HG03354 (cell line): ENCODE data around the gene GULP1.
"Not testable (repeated sequence)": the region's sequence is repeated elsewhere in the genome, so short reads cannot be mapped to it uniquely, and the experiment has no call there.

ENCODE experiments used
- ATAC-seq: cut with Tn5 transposase; IDR thresholded peaks from one replicate; pipeline ENCODE4 v1.9.1; 2021; ENCODE audit warnings: mild to moderate bottlenecking; ENCODE audit not compliant: unreplicated experiment, poor library complexity, severe bottlenecking

The GULP1 gene

DNA sequence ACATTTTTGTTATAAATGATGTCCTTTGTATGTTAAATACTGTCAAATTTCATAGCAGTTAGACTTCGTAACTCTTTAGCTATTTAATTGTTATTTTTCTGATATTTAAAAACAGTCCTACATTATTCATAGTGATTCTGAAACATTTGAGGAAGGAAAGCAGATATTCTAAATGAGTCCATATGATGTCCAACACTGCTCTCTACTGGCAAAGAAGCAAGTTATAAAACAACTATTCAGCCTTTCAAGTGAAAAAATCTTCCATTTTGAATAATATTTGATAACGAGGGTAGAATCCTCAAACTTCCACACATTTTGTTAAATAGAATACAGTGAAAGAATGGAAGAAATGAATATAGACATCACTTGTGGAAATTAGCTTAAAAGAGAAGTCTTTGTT lies 220.8 kb downstream of the GULP1 start:
- peak; percentile 71 for ATAC-seq

DNA sequence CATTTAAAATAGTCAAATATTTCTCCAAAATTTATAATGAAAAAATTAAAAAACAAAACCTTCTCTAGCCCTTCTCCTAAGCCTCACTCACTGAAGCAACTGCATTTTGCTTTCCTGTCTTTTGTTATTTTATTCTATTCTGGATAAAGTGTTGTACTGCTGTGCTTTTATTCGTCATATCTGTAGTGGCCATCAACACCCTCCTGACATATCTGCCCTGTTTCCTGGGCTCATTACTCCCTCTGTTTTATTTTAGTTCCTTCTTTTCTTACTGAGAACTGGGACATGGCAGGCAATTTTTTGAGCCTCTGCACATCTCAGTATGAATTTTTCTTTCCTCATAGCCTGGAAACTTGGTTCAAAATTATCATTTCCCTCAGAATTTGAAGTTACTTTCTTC lies 224.2 kb downstream of the GULP1 start:
- ATAC-seq = no peak

DNA sequence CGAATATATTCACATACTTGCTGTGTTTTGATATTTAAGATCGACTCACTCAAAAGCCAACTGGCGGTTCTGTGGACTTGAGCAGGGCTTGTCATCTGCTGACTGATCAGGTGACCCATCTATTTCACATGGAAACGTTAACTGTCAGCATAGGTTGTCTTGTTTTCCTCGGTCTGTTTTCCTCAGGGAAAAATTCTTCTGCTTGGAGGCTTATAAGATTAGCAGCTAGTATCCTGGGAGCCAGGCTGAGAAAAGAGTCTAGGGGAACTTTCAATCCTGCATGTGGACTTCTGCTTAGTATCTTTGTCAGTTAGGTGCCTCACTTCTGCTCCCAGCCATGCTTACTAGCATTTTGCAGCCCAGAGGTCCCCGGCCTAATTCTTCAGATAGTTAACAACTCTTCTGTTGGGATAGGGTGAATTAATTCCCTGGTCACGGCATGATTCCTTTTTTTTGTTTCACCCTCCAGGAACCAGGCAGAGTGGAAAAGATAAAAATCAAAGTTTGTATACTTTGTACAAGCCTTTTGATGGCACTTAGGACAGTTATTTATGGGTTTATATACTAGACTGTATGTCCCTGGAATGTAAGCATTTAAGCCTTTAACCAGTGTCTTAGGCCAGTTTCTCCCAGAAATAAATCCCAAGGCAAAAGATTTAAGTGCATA lies 226.0 kb downstream of the GULP1 start:
- ATAC-seq = no peak

DNA sequence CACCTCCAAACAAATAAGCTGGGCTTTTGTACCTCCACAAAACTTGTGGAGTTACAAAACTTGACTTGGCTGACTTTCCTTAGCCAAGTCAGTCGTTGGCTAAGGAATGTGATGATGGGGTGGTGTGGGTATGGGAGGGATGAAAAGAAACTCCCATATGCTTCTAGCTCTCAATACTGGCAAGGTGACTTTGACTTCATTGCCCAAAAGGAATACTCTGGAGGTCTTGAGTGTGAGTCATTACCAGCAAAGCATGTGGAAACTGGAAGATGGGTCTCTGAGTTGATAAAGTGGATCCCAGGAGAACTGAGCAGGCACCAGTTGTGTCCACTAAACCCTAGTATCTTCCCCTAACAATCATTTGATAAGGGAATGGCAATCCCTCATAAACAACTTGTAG lies 226.7 kb downstream of the GULP1 start:
- no peak for ATAC-seq

DNA sequence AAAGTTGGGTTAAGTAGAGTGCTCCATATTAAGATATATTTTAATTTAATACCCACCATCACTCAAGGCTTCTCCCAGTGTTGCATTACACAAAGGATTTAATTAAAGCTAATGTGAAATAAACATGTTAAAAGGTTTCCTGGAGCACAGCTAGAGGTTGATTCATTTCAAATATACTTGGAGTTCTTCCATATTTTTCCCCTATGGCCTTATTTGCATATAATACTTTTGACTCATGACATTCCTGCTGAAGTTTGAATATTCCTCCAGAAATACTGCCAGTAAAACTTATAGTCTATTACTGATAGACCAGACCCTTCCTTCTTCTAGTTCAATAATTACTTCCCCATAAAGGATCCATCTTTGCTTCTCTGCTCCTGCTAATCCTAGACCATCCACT lies 227.5 kb downstream of the GULP1 start:
- no peak for ATAC-seq

DNA sequence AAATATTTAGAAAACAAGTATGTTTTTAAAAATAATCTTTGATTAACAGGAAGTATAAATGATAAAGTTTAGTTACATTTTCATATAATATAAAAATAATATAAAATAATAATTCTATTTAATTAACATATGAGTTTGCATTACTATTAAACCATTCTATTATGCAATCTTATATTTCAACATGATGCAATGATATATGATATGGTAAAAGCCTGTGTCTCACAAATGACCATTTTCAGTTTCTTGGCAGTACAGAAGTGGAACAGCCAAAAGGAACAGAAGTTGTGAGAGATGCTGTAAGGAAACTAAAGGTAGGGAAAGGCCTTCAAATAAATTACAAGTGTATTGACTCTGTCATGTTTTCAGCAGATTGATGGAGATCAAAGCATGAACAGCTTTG lies 230.8 kb downstream of the GULP1 start:
- no peak for ATAC-seq

DNA sequence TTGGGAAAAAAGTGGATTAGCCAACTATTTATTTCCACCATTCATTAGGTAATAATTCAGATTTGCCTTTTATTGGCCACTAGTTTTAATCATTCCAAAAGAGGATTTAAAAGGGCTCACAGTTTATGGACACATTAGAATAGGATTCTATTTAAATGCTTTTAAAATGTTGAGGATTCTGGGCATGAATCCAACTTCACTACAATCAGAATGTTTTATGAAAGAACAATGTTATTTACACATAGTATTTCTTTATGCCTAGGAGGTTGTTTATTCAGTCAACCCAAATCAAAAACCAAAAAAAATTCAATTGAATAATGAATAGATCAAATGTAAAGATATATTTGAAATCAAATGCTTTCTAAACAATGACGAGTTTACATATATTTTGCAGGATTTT lies 232.2 kb downstream of the GULP1 start:
- no peak for ATAC-seq

DNA sequence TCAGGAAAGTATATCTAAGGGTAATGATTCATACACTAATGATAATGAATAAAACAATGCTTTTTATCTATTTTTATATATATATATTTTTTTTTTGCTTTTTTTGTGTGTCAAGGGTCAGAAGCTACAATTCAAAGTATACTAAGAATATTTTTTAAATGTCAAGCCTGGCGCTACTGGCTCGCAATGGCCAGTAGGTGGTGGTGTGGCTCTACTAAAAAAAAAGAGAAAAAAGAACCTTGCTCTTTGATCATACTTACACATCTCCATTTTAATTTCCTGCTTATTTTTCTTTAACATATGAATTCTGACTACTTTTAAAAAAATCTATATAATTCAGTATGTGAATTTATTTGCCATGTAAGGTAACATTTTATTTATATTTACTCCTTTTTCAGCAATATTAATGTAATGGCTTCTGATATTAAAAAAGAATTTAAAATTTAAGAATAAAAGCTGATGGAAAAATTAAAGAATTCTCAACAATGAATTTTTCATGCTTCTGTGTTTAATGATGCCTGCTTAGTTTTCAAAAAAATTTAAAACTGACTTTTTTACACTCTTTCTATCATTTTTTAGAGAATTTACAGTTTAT lies 232.9 kb downstream of the GULP1 start:
- peak; percentile 91 for ATAC-seq

DNA sequence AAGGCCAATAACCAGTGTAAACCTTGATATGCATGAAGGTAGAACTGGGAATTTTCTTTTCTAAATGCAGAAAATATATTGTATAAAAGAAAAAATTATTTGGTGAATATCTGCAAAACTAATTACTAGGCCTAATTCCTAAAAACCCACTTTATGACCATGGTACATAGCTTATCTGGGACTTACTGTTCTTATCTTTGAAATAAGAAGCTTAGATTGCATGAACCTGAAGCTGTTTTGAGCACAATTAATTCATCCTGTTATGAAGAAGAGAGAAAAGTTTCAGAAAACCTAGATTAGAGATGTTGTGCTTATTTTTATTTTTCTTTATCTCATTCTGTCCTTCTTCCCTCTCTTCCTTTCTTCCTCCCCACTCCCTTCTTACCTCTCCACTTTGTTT lies 235.0 kb downstream of the GULP1 start:
- no peak for ATAC-seq

DNA sequence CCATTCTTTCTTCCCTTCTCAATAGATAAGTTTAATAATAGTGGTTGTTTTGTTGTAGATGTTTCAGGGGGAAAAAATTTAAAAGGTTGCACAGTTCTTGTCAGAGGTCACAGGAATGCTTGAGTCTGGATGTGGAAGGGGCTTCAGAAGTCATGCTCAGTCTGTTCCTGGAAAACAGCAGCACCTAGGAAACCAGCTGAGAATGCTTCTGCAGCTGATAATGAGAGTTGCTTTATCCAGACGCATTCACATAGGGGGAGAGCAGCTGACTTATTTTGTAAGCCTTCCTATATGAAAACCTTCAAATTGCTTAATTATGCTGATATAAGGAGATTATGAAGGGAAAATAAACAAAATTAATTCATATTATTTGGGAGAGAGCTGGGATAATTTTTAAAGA lies 235.5 kb downstream of the GULP1 start:
- no peak for ATAC-seq

DNA sequence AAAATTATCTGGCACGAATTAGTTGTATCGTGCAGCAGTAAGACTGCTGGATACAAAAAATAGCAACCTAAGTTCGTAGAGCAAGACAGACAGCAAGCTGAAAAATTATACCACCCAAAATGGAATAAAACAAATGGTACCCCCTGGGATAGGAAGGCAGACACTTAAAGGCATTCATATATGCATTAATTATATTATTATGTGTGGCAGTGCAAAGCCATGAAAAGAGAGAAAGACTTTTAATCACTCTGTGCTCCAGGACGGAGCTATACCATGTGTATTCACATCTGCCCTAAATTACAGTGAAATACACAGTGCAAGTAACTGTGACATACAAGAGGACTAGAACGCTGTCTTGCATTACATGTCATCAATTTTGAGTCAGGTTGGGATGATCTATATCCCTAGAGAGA lies 235.9 kb downstream of the GULP1 start:
- ATAC-seq = no peak

DNA sequence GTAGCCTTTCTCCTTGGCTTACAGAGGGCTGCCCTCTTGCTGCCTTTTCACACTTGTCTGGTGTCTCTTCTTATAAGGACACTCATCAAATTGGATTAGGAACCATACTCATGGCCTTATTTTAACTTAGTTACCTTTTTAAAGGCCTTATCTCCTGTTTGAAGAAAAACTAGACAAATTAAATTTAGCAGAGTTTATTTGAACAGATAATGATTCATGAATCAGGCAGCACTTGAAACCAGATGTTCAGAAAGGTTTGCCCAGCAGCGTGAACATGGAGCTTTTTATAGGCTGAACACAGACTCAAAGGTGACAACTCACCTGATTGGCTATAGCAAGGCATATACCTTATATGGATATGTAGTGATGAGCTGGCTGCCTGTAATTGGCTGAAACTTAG lies 238.0 kb downstream of the GULP1 start:
- ATAC-seq = no peak

DNA sequence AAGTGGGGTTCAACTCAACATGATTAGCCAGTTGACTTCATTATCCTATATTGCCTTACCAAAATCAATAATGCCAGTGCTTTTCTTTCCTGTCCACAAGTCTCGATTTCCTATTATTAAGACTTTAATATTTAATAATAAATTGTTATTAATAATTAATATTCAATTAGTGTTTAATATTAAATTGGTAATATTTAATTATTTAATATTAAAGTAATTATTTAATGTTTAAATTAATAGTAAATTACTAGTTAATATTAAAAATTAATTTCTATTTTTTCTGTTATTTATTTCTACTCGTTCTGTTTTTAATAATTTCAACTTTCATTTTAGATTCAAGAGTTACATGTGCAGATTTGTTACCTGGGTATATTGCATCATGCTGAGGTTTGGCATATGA lies 243.2 kb downstream of the GULP1 start:
- ATAC-seq = no peak

DNA sequence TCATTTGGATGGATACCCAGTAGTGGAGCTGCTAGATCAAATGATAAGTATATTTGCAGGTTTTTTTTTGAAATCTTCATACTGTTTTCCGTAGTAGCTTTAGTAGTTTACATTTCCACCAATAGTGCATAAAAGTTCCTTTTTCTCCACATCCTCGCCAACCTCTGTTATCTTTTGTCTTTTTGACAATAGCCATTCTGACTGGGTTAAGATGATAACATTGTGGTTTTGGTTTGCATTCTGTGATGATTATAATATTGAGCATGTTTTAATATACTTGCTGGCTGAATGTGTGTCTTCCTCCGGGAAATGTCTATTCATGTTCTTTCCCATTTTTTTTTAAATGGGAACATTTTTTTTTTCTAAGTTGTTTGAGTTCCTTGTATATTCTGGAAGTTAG lies 260.0 kb downstream of the GULP1 start:
- no peak for ATAC-seq

DNA sequence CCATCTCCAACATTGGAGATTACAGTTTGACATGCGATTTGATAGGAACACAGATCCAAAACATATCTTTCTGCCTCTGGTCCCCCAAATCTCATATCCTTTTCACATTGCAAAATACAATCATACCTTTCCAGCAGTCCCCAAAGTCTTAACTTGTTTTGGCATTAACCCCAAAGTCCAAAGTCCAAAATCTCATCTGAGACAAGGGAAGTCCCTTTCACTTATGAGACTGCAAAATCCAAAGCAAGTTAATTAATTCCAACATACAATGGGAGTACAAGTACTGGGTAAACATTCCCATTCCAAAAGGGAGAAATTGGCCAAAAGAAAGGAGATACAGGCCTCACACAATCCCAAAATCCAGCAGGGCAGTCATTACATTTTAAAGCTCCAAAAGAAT lies 265.4 kb downstream of the GULP1 start:
- no peak for ATAC-seq

DNA sequence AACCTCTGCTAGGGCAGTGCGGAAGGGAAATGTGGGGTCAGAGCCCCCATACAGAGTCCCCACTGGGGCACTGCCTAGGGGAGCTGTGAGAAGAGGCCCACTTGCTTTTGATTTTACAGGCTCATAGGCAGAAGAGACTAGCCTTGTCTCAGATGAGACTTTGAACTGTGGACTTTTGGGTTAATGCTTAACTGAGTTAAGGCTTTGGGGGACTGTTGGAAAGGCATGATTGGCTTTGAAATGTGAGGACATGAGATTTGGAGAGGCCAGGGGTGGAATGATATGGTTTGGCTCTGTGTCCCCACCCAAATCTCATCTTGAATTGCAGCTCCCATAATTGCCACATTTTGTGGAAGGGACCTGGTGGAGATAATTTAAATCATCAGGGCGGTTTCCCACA lies 267.8 kb downstream of the GULP1 start:
- not testable (repeated sequence) for ATAC-seq

DNA sequence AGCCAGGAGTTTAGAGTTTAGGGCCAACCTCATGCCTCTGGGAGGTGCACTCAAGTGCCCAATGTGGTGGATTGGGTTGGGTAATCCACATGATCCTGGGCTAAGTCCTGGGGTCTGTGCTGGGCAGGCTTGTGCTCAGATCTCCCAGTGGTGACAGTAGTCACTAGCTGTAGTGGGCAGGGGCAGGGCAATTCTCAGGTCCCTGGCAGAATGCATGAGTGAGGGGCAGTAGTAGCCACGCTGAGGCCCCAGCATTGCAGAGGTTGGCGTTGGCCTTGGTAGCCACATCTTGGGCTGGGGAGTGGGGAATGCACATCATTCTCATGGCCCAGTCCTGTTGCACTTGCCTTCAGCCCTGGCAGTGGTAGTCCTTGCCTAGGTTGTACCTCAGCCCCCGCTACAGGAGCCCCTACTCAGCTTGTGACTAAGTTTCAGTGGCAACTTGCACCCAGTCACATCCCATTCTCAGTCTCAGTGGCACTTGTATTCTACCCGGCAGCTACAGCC lies 269.9 kb downstream of the GULP1 start:
- ATAC-seq = no peak

DNA sequence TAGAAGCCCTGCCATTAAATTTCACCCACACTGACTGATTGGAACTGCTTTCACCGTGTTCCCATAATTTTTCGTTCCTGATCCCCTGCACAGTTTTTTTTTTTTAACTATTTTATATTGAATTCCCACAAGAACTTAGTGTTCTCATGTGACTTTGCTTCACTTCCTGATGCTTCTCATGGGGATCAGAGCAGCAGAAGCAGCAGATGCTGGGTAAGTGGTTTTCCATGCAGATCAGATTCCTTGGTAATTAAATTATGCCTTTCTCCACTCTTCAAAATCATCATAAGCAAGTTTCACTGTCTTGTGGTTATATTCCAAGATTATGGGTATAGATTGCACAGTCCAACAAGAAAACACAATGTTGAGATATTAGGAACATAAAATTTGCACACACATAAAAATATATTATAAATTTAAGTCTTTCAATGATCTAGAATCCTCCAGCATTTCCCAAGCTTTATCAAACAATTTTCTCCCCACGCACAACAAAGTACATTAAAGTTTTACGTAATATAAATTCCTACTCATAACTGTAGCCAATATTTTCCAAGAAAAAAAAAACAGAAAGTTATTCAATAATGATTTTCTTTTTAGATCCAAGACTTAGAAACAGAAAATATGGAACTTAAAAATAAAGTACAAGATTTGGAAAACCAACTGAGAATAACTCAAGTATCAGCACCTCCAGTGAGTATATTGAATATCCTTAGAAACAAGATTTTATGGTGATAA lies 277.9 kb downstream of the GULP1 start:
- no peak for ATAC-seq

DNA sequence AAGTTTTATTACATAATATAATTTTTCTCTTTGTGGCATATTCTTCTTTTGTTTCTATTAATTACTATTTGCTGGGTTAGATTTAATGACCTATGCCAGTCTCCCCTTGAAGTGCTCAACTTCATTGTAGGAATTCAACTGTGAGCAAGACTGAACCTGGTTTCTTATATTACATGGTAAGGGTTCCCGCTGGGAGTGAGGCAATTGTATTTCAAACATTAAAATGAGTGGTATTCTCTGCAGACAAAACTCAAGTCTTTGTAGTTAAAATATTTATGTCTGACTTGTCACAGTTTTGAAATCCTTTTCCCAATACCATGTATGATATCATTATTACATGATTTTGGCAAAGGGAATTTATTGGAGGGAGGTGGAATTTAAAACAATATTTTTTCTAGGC lies 278.7 kb downstream of the GULP1 start:
- ATAC-seq = no peak

DNA sequence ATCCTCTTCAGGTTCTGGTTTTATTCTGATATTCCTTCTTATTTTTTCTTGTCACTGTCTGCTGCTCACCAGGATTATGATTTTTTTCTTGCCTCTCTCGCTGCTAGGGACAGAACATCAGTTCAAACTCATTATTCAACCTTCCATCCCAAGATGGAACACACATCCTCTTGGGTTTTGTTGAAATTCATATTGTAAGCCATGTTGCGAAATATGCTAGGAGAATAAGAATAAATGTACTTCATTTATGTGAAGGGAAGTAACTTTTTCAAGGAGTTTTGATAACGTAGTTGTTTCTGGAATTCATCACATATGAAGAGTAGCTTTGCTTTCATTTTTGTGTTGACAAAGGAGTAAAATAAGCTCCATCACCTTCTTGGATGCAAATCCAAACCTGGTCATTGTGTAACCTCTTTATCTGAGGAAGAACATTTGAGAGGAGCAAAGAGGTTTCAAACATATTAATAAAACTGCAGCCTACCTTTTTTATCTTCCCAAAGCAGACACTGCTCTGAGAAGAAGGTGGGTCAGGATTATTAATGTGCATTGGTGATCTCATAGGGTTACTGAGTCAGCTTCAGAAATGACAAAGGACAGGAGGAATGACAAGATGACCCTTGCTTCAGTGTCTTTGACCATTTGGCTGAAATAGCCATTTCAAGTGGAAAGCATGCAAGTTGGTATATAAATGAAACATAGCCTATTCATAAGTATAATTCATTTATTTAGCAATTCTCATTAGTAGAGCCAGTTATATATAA lies 280.0 kb downstream of the GULP1 start:
- no peak for ATAC-seq
